B cell (primary cell): ENCODE results near the gene PLCB1. TPM values are rescaled to one million over a fixed set of nuclear protein-coding genes. Genes with fewer than 3 reads are reported as not detected.

ENCODE experiments used
- ATAC-seq: fragments of 200-7000 bp; cut with Tn5 transposase; one replicate; pipeline ENCODE4 v1.10.0; 2021; ENCODE audit warnings: low read depth, mild to moderate bottlenecking, moderate number of reproducible peaks, moderate library complexity
- CTCF ChIA-PET: fragments of 350-600 bp; sonication (Branson Sonifier 250); formaldehyde crosslinking; loops from one replicate; lab custom pipeline; 2021; ENCODE audit warnings: antibody characterized with exemption, inconsistent platforms; lab: Charles Lee
- POLR2A ChIA-PET: fragments of 350-600 bp; sonication (Branson Sonifier 250); formaldehyde crosslinking; loops from one replicate; lab custom pipeline; 2021; ENCODE audit warnings: antibody characterized with exemption; lab: Charles Lee
- DNase-seq: peaks from one replicate; pipeline ENCODE4 v3.0.0; 2013
- H2AFZ ChIP-seq: 2 replicates; pipeline ENCODE4 v1.6.1; 2012; ENCODE audit warnings: mild to moderate bottlenecking, low read depth, low read length; ENCODE audit not compliant: insufficient read depth, poor library complexity, severe bottlenecking
- H3K27ac ChIP-seq, 2 donors: 1 replicate in 1 of 2; 2 replicates in 1 of 2; pipeline ENCODE4 v1.5.1; 2012 to 2013; ENCODE audit warnings: low read length in 2 of 2, mild to moderate bottlenecking in 2 of 2, moderate library complexity in 1 of 2
- H3K27me3 ChIP-seq, 4 experiments: fragments of 200-600 bp in 1 of 4; sonication (generic) in 1 of 4; replicated peaks in 1 of 4; 1 replicate in 2 of 4; 2 replicates in 2 of 4; pipeline versions ENCODE4 v1.6.1 to v1.7.0; 2013 to 2016; ENCODE audit warnings: low read length in 3 of 4, mild to moderate bottlenecking in 2 of 4, mixed read lengths in 1 of 4, moderate library complexity in 1 of 4; ENCODE audit not compliant: insufficient read depth in 4 of 4, control insufficient read depth in 3 of 4; ENCODE audit errors: control extremely low read depth in 1 of 4
- H3K36me3 ChIP-seq, 2 experiments: replicated peaks in 1 of 2; 1 replicate in 1 of 2; 2 replicates in 1 of 2; pipeline versions ENCODE4 v1.6.1 to v1.7.1; 2013; ENCODE audit warnings: low read length in 1 of 2; ENCODE audit not compliant: insufficient read depth in 2 of 2, control insufficient read depth in 1 of 2; ENCODE audit errors: control extremely low read depth in 1 of 2, extremely low read depth in 1 of 2
- H3K4me1 ChIP-seq, 2 donors: fragments of 200-600 bp in 1 of 2; sonication (generic) in 1 of 2; 1 replicate in 1 of 2; 2 replicates in 1 of 2; pipeline versions ENCODE4 v1.5.1 to v1.6.1; 2013 to 2017; ENCODE audit warnings: low read length in 2 of 2; ENCODE audit not compliant: control insufficient read depth in 2 of 2, insufficient read depth in 2 of 2
- H3K4me2 ChIP-seq: replicated peaks from 2 replicates; pipeline ENCODE3; 2012; ENCODE audit warnings: mild to moderate bottlenecking, low read depth, low read length; ENCODE audit not compliant: poor library complexity, severe bottlenecking
- H3K4me3 ChIP-seq, 5 experiments: fragments of 200-600 bp in 1 of 5; sonication (generic) in 1 of 5; 1 replicate in 3 of 5; 2 replicates in 2 of 5; pipeline versions ENCODE4 v1.5.1 to v1.7.0; 2011 to 2016; ENCODE audit warnings: low read length in 4 of 5, mild to moderate bottlenecking in 4 of 5, low read depth in 2 of 5, control low read depth in 1 of 5, moderate library complexity in 1 of 5; ENCODE audit not compliant: insufficient read depth in 1 of 5; ENCODE audit errors: control extremely low read depth in 1 of 5, extremely low read depth in 1 of 5
- H3K79me2 ChIP-seq: fragments of 200-600 bp; sonication (generic); one replicate; pipeline ENCODE4 v1.6.0; 2016; ENCODE audit warnings: low read length; ENCODE audit not compliant: control insufficient read depth, insufficient read depth
- H3K9ac ChIP-seq: fragments of 200-600 bp; sonication (generic); 2 replicates; pipeline ENCODE4 v1.6.1; 2017; ENCODE audit warnings: mild to moderate bottlenecking, low read length, moderate library complexity
- H3K9me3 ChIP-seq, 3 donors: one replicate each; pipeline versions ENCODE4 v1.6.1 to v1.7.1; 2013; ENCODE audit warnings: low read length in 2 of 3; ENCODE audit not compliant: control insufficient read depth in 2 of 3, insufficient read depth in 1 of 3; ENCODE audit errors: control extremely low read depth in 1 of 3
- H4K20me1 ChIP-seq: 2 replicates; pipeline ENCODE4 v1.6.0; 2012; ENCODE audit warnings: mild to moderate bottlenecking, low read length; ENCODE audit not compliant: insufficient read depth, control insufficient read depth, poor library complexity, severe bottlenecking
- H3K27ac Mint-ChIP-seq: one replicate; pipeline ENCODE4 v1.8.0; 2021; ENCODE audit warnings: mixed read lengths
- H3K27me3 Mint-ChIP-seq: one replicate; pipeline ENCODE4 v1.8.0; 2021; ENCODE audit warnings: mixed read lengths
- H3K4me1 Mint-ChIP-seq: one replicate; pipeline ENCODE4 v1.8.0; 2021; ENCODE audit warnings: mixed read lengths
- H3K4me3 Mint-ChIP-seq: one replicate; pipeline ENCODE4 v1.8.0; 2021; ENCODE audit warnings: mixed read lengths
- H3K9me3 Mint-ChIP-seq: one replicate; pipeline ENCODE4 v1.8.0; 2022; ENCODE audit warnings: mixed read lengths; ENCODE audit not compliant: insufficient read depth
- CTCF ChIP-seq: fragments of 200-600 bp; IDR thresholded peaks from one replicate; pipeline ENCODE4 v1.8.0; 2022; ENCODE audit warnings: antibody characterized with exemption, mild to moderate bottlenecking
- EZH2 ChIP-seq: IDR thresholded peaks from 2 replicates; pipeline ENCODE4 v1.6.1; 2012; ENCODE audit warnings: borderline replicate concordance, low read depth, mild to moderate bottlenecking, moderate library complexity, low read length; ENCODE audit not compliant: insufficient read depth, poor library complexity, severe bottlenecking
- WGBS: methylation state at CpG from one replicate; pipeline ENCODE4 v1.1.5; 2013; ENCODE audit warnings: missing lambda C conversion rate; ENCODE audit not compliant: insufficient coverage; 5-methylcytosine and 5-hydroxymethylcytosine counted together
- intact Hi-C: fragments of 100-400 bp; cut with micrococcal nuclease; formaldehyde crosslinking; loops from one replicate; pipeline ENCODE4 v1.10.0; 2022
- polyA plus RNA-seq: library from polyadenylated mRNA; depleted of rRNA; stranded (reverse); fragments of >200 nt; gene quantifications from 2 replicates; pipeline ENCODE4 v1.2.3, GENCODE V29; 2012
- total RNA-seq, 2 donors: library from RNA; stranded (reverse); fragments of 120-200 nt in 1 of 2; gene quantifications; 1 replicate in 1 of 2; 2 replicates in 1 of 2; pipeline versions ENCODE4 v1.2.3 to v1.2.4, GENCODE V29; 2013 to 2022

Gene PLCB1
- total and polyA plus RNA-seq, 2 donors (not counting 1 experiment from before 2014, with no cell fraction given) = 0.18 to 0.47 TPM

- Histone ChIP-seq H3K4me2 (no peak overlapping the region), H3K4me1 (no peaks in the 10 kb centered on the region), H2AFZ (no peak overlapping the region), H3K9ac (no peak overlapping the region), H3K27me3 (no peaks in the 10 kb centered on the region), H3K27ac (no peak overlapping the region), H3K36me3 (no peaks in the 10 kb centered on the region), H3K9me3 (no peaks in the 10 kb centered on the region), H3K4me3 (no peak overlapping the region), H3K79me2 (no peaks in the 10 kb centered on the region), H4K20me1 (no peaks in the 10 kb centered on the region)
- no peak overlapping the region for H3K27ac Mint-ChIP-seq
- H3K27me3 Mint-ChIP-seq = no peaks in the 10 kb centered on the region
- intact Hi-C loops = no loop called here
- DNase-seq (no peak), ATAC-seq (no peak)
- no peaks in the 10 kb centered on the region for H3K9me3 Mint-ChIP-seq
- no peak for TF ChIP-seq EZH2
- TF ChIP-seq CTCF = no peak
- no peak overlapping the region for H3K4me3 Mint-ChIP-seq
- POLR2A ChIA-PET = no interaction called here
- CTCF ChIA-PET = interaction anchor here (1.3 kb wide), 1 partner anchor 18 kb away, joined by 5 read pairs; no protein-coding TSS in a partner anchor
- H3K4me1 Mint-ChIP-seq = no peaks in the 10 kb centered on the region
- WGBS = no CpG with 5 or more reads among the region's 4 CpGs
Observed at GRCh38 chr20:8408587-8409307, 276.7 kb downstream of the PLCB1 start.

GRCh38 chr20:8413691-8414090 lies 281.6 kb downstream of the PLCB1 start:
- 80% methylated on average over 1 of the region's 2 CpGs for WGBS
- no peak for ATAC-seq
- Histone ChIP-seq H3K9ac (no peak overlapping the region), H3K27ac (no peak overlapping the region), H3K4me1 (no peaks in the 10 kb centered on the region), H3K9me3 (no peaks in the 10 kb centered on the region), H4K20me1 (no peaks in the 10 kb centered on the region), H3K27me3 (no peaks in the 10 kb centered on the region), H3K4me3 (no peak overlapping the region), H3K36me3 (no peaks in the 10 kb centered on the region), H2AFZ (no peak overlapping the region), H3K4me2 (no peak overlapping the region), H3K79me2 (no peaks in the 10 kb centered on the region)
- intact Hi-C loops = no loop called here
- Mint-ChIP-seq H3K27ac (no peak overlapping the region), H3K27me3 (peaks cover 4% of the 10 kb centered on the region), H3K4me1 (no peaks in the 10 kb centered on the region), H3K4me3 (no peak overlapping the region), H3K9me3 (no peaks in the 10 kb centered on the region)
- DNase-seq = no peak
- ChIA-PET POLR2A (no interaction called here), CTCF (no interaction called here)
- TF ChIP-seq CTCF (no peak), EZH2 (no peak)
